Breast epithelium (tissue), 4 donors: ENCODE measurements around the gene LRRC15. TPM values are rescaled to one million over a fixed set of nuclear protein-coding genes. Genes with fewer than 3 reads are reported as not detected.
A peak's percentile ranks its signal among the peaks of the same experiment; 100 is the strongest.

Experiments used
- DNase-seq, 2 donors: peaks; one replicate each; pipeline ENCODE4 v3.0.0-alpha.2; 2019; ENCODE audit warnings: low spot score in 2 of 2
- H3K27ac ChIP-seq, 2 donors: fragments of 200-600 bp; sonication (generic) in 1 of 2; one replicate each; pipeline ENCODE4 v1.5.1; 2016 to 2019; ENCODE audit warnings: mild to moderate bottlenecking in 1 of 2
- H3K27me3 ChIP-seq, 2 donors: fragments of 200-600 bp; sonication (generic) in 1 of 2; one replicate each; pipeline versions ENCODE4 v1.5.1 to v1.6.0; 2017 to 2019; ENCODE audit warnings: control low read depth in 1 of 2, mild to moderate bottlenecking in 1 of 2
- H3K36me3 ChIP-seq: fragments of 200-600 bp; one replicate; pipeline ENCODE4 v1.5.1; 2019
- H3K4me1 ChIP-seq, 2 donors: fragments of 200-600 bp; sonication (generic); one replicate each; pipeline ENCODE4 v1.5.1; 2016 to 2019; ENCODE audit warnings: control low read depth in 1 of 2
- H3K4me3 ChIP-seq, 3 donors: fragments of 200-600 bp; sonication (generic); 1 replicate in 2 of 3; 2 replicates in 1 of 3; pipeline ENCODE4 v1.5.1; 2016 to 2019; ENCODE audit warnings: mild to moderate bottlenecking in 3 of 3, moderate library complexity in 2 of 3
- H3K9me3 ChIP-seq, 2 donors: fragments of 200-600 bp; sonication (generic) in 1 of 2; one replicate each; pipeline ENCODE4 v1.5.1; 2016 to 2019; ENCODE audit warnings: control low read depth in 1 of 2
- CTCF ChIP-seq, 3 donors: fragments of 450-650 bp; IDR thresholded peaks; one replicate each; pipeline ENCODE4 v1.5.1; 2016 to 2017; ENCODE audit warnings: antibody characterized with exemption in 3 of 3, mild to moderate bottlenecking in 3 of 3, moderate library complexity in 3 of 3
- POLR2A ChIP-seq: fragments of 450-650 bp; IDR thresholded peaks from one replicate; pipeline ENCODE4 v1.6.1; 2016; ENCODE audit warnings: antibody characterized with exemption, mild to moderate bottlenecking, moderate library complexity
- POLR2AphosphoS5 ChIP-seq, 3 donors: sonication (generic); formaldehyde crosslinking; IDR thresholded peaks; one replicate each; pipeline ENCODE4 v1.6.1; 2017; ENCODE audit warnings: antibody characterized with exemption in 3 of 3
- intact Hi-C: fragments of 100-400 bp; cut with DNase I; formaldehyde crosslinking; loops from one replicate; pipeline ENCODE4 v1.15.1; 2023; ENCODE audit warnings: low total_unique reads
- total RNA-seq, 3 donors: library from RNA; depleted of rRNA; stranded (reverse); fragments of >200 nt; gene quantifications; one replicate each; pipeline ENCODE4 v1.1.0, GENCODE V29; 2016

The LRRC15 gene
- total RNA-seq, 3 donors from 2014 or later = 0.15 to 0.48 (median 0.33) TPM

GRCh38 chr3:194330579-194330978 lies 39.0 kb downstream of the LRRC15 start:
- Histone ChIP-seq H3K36me3 (no peaks in the 10 kb centered on the region), H3K4me3 (no peak overlapping the region), H3K27ac (peak overlapping the region; percentile 53 to 57), H3K9me3 (no peaks in the 10 kb centered on the region), H3K4me1 (peaks cover 0 to 4% of the 10 kb centered on the region in 2 donors), H3K27me3 (no peaks in the 10 kb centered on the region)
- intact Hi-C loops = loop anchor here (10.0 kb wide), 1 partner anchor 74 kb away; no protein-coding TSS in a partner anchor
- TF ChIP-seq CTCF (IDR thresholded peaks at IDR 0.05) (no peak), POLR2A (no peak), POLR2AphosphoS5 (IDR thresholded peaks at IDR 0.05) (no peak)
- DNase-seq = peak; percentile 70 to 77

- Histone ChIP-seq H3K4me3 (no peak overlapping the region), H3K27me3 (no peaks in the 10 kb centered on the region), H3K9me3 (no peaks in the 10 kb centered on the region), H3K27ac (no peak overlapping the region), H3K36me3 (no peaks in the 10 kb centered on the region), H3K4me1 (peaks cover 0 to 4% of the 10 kb centered on the region in 2 donors)
- intact Hi-C loops = loop anchor here (10.0 kb wide), 1 partner anchor 75 kb away; no protein-coding TSS in a partner anchor
- DNase-seq = no peak
- no peak for TF ChIP-seq CTCF (IDR thresholded peaks at IDR 0.05)
- no peak for TF ChIP-seq POLR2A
- TF ChIP-seq POLR2AphosphoS5 (IDR thresholded peaks at IDR 0.05) = no peak
Observed at GRCh38 chr3:194330160-194330559, 39.4 kb downstream of the LRRC15 start.

DNA sequence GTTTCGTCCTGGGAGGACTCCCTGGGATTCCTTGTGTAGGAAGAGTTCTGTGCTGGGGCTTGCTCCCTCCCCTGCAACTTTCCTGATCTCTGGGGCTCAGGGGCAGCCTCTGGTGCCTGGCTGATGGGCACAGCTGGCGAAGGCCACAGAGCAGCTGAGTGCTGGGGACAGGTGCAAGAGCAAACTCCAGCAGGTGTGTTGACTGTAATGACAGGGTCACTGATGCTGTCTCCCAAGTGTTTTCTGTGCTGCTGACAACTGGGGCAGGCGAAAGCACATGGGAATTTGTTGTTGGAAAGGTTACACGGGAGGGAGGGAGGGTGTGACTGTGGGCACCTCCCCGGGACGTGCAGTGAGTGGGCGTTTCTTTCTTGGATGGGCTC lies 40.0 kb downstream of the LRRC15 start:
- no peak overlapping the region for H3K4me3 ChIP-seq
- no peaks in the 10 kb centered on the region for H3K27me3 ChIP-seq
- intact Hi-C loops = loop anchor here (10.0 kb wide), 1 partner anchor 1245 kb away; no protein-coding TSS in a partner anchor
- TF ChIP-seq POLR2A (no peak), CTCF (IDR thresholded peaks at IDR 0.05) (no peak), POLR2AphosphoS5 (IDR thresholded peaks at IDR 0.05) (no peak)
- no peaks in the 10 kb centered on the region for H3K9me3 ChIP-seq
- peaks cover 0 to 4% of the 10 kb centered on the region in 2 donors for H3K4me1 ChIP-seq
- no peaks in the 10 kb centered on the region for H3K36me3 ChIP-seq
- H3K27ac ChIP-seq = no peak overlapping the region
- DNase-seq = no peak

DNA sequence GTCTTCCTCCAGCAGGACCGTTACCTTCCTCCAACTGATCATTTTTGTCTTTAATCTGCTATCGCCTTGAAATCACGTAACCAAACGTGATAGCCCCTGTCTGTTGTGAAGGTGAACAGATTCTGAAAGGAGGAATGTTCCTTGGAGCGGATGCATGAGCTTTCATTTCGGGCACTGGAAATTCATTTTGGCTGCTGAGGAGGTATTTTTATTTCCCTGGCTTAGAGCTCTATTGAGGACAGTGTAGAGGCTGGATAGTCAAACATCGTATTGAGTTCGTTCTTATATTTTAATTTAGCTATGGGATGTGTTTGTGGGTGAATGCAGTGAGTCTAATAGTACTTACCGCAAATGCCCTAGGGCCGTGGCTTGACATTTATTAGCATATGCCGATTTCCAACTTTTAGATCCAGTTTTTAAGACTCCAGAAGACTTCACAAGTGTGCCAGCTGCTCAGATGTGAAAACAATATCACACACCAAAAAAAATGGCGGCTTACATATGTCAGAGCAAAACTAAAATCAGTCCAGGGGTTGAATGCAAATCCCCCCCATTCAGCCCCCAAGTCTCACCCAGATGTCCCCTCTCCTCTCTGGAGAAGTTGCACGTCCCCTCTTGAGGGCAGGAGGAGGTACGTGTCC lies 40.5 kb downstream of the LRRC15 start:
- intact Hi-C loops = loop anchor here (10.0 kb wide), 1 partner anchor 1246 kb away; no protein-coding TSS in a partner anchor

More for the DNA sequence above, 40.5 kb downstream of the LRRC15 start:
- no peak overlapping the region for H3K27ac ChIP-seq
- no peak for DNase-seq
- H3K36me3 ChIP-seq = no peaks in the 10 kb centered on the region
- no peaks in the 10 kb centered on the region for H3K9me3 ChIP-seq
- peaks cover 0 to 4% of the 10 kb centered on the region in 2 donors for H3K4me1 ChIP-seq
- no peak overlapping the region for H3K4me3 ChIP-seq
- TF ChIP-seq POLR2A = no peak
- no peak for TF ChIP-seq POLR2AphosphoS5 (IDR thresholded peaks at IDR 0.05)
- no peak for TF ChIP-seq CTCF (IDR thresholded peaks at IDR 0.05)
- H3K27me3 ChIP-seq = no peaks in the 10 kb centered on the region
